NCI-H1417 (cell line): ENCODE data around the gene RNF19B.

Source experiments
- DNase-seq, 3 experiments: peaks; one replicate each; lab custom pipeline; 2025; lab: John Stamatoyannopoulos, UW

The RNF19B gene

GRCh38 chr1:32886828-32887414 is 77.7 kb downstream of the RNF19B start:
- peak in 1 of 3 experiments; percentile 10 for DNase-seq
